HepG2 (cell line): ENCODE results near the gene SLCO2A1. TPM values are rescaled to one million over a fixed set of nuclear protein-coding genes. Genes with fewer than 3 reads are reported as not detected.

ENCODE experiments used
- ASH2L ChIP-seq: fragments of 300-600, 200-600 bp; sonication (generic); IDR thresholded peaks from 2 replicates; pipeline ENCODE4 v1.7.0; 2017; ENCODE audit warnings: low read depth, mild to moderate bottlenecking, moderate library complexity, mixed read lengths, low read length; ENCODE audit not compliant: insufficient read length
- HNRNPL ChIP-seq: fragments of 200-400 bp; formaldehyde crosslinking; IDR thresholded peaks from 2 replicates; pipeline ENCODE4 v1.6.1; 2017; ENCODE audit warnings: mild to moderate bottlenecking, low read depth, low read length
- HNRNPLL ChIP-seq: fragments of 200-400 bp; formaldehyde crosslinking; IDR thresholded peaks from 2 replicates; pipeline ENCODE4 v1.6.1; 2017; ENCODE audit warnings: mild to moderate bottlenecking, low read depth, low read length; ENCODE audit not compliant: poor library complexity, severe bottlenecking
- HOXD1 ChIP-seq: sonication (generic); formaldehyde crosslinking; IDR thresholded peaks from 2 replicates; pipeline ENCODE4 v1.5.0; 2020; ENCODE audit warnings: missing genetic modification reagents
- POLR2G ChIP-seq: fragments of 200-400 bp; formaldehyde crosslinking; IDR thresholded peaks from 2 replicates; pipeline ENCODE4 v1.6.1; 2018; ENCODE audit warnings: mild to moderate bottlenecking, low read depth, low read length, moderate library complexity
- RFXAP ChIP-seq: sonication (generic); formaldehyde crosslinking; IDR thresholded peaks from 2 replicates; pipeline ENCODE4 v1.4.0; 2020; ENCODE audit warnings: missing genetic modification reagents, borderline replicate concordance
- TCF12 ChIP-seq, 2 experiments: fragments of 450-650 bp in 1 of 2; sonication (generic) in 1 of 2; formaldehyde crosslinking in 1 of 2; IDR thresholded peaks; 2 replicates each; pipeline versions ENCODE4 v1.6.1 to v1.8.0; 2017 to 2022; ENCODE audit warnings: antibody characterized with exemption in 1 of 2, mild to moderate bottlenecking in 1 of 2, missing genetic modification reagents in 1 of 2, moderate library complexity in 1 of 2
- ZNF44 ChIP-seq: sonication (generic); formaldehyde crosslinking; IDR thresholded peaks from 2 replicates; pipeline ENCODE4 v1.5.1; 2020; ENCODE audit warnings: mild to moderate bottlenecking, missing genetic modification reagents
- polyA plus RNA-seq, 8 experiments: library from polyadenylated mRNA; depleted of rRNA in 3 of 8; stranded (reverse) in 7 of 8; unstranded in 1 of 8; fragments of >200 nt; fragmentation: Illumina TruSeq in 4 of 8; extraction: Trizol in 4 of 8; gene quantifications; 2 replicates each; pipeline versions ENCODE4 v1.2.1 to v1.2.3, GENCODE V29; 2011 to 2016; ENCODE audit warnings: low read depth in 4 of 8, missing spikeins in 1 of 8, mixed read lengths in 1 of 8; ENCODE audit not compliant: insufficient read depth in 1 of 8
- total RNA-seq, 5 experiments: library from RNA; depleted of rRNA; stranded (reverse); fragments of >200 nt; fragmentation: Illumina TruSeq; extraction: Trizol; gene quantifications; 2 replicates each; pipeline ENCODE4 v1.2.3, GENCODE V29; 2016; ENCODE audit warnings: low read depth in 1 of 5
- TF ChIP-seq, protein P1 (sequence below): sonication (generic); formaldehyde crosslinking; IDR thresholded peaks from 2 replicates; pipeline ENCODE4 v1.4.0; 2020; ENCODE audit warnings: missing genetic modification reagents
- TF ChIP-seq, protein P2 (sequence below): IDR thresholded peaks from 2 replicates; pipeline ENCODE4 v1.6.1; 2016; ENCODE audit warnings: low read depth
- TF ChIP-seq, protein P3 (sequence below): IDR thresholded peaks from 2 replicates; pipeline ENCODE4 v1.6.1; 2012; ENCODE audit warnings: low read length, improper control_type of control experiment

The SLCO2A1 gene
- total and polyA plus RNA-seq, 2 of the 13 experiments (the other 11 are each of a cell fraction or from before 2014, with no cell fraction given), result 0.04 TPM; not detected in 1

DNA sequence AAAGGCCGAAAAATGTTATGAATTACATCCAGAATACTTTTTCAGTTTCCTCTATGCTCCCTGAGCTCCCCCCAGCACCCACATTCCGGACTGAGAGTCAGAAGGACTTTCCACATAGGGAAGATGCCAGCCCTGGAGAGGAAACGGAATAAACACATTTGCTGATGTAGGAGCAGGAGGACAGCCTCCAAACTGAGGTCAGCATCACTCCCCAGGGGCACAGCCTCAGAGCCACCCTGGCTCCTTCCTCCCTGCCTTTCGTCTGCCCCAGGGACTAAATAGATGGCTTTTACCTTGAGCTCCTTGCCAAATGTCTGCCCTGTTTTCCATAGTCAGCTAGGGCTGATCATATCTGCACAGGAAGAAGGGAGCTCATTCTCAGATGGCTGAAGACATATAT is 22.6 kb upstream of the SLCO2A1 start (continued):
- TF ChIP-seq, protein P1, sequence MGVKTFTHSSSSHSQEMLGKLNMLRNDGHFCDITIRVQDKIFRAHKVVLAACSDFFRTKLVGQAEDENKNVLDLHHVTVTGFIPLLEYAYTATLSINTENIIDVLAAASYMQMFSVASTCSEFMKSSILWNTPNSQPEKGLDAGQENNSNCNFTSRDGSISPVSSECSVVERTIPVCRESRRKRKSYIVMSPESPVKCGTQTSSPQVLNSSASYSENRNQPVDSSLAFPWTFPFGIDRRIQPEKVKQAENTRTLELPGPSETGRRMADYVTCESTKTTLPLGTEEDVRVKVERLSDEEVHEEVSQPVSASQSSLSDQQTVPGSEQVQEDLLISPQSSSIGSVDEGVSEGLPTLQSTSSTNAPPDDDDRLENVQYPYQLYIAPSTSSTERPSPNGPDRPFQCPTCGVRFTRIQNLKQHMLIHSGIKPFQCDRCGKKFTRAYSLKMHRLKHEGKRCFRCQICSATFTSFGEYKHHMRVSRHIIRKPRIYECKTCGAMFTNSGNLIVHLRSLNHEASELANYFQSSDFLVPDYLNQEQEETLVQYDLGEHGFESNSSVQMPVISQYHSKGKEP (CRISPR knock-in tag), result no peak
- TF ChIP-seq HNRNPL (no peak), HOXD1 (CRISPR knock-in tag) (no peak), ASH2L (no peak), POLR2G (no peak), ZNF44 (CRISPR knock-in tag) (no peak), HNRNPLL (no peak), TCF12 (IDR thresholded peaks at IDR 0.05) (no peak), TCF12 (CRISPR knock-in tag; IDR thresholded peaks at IDR 0.05) (no peak), RFXAP (CRISPR knock-in tag) (no peak)
- TF ChIP-seq, protein P2, sequence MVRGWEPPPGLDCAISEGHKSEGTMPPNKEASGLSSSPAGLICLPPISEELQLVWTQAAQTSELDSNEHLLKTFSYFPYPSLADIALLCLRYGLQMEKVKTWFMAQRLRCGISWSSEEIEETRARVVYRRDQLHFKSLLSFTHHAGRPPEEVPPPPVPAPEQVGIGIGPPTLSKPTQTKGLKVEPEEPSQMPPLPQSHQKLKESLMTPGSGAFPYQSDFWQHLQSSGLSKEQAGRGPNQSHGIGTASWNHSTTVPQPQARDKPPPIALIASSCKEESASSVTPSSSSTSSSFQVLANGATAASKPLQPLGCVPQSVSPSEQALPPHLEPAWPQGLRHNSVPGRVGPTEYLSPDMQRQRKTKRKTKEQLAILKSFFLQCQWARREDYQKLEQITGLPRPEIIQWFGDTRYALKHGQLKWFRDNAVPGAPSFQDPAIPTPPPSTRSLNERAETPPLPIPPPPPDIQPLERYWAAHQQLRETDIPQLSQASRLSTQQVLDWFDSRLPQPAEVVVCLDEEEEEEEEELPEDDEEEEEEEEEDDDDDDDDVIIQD (CRISPR knock-in tag), result no peak
- TF ChIP-seq, protein P3, sequence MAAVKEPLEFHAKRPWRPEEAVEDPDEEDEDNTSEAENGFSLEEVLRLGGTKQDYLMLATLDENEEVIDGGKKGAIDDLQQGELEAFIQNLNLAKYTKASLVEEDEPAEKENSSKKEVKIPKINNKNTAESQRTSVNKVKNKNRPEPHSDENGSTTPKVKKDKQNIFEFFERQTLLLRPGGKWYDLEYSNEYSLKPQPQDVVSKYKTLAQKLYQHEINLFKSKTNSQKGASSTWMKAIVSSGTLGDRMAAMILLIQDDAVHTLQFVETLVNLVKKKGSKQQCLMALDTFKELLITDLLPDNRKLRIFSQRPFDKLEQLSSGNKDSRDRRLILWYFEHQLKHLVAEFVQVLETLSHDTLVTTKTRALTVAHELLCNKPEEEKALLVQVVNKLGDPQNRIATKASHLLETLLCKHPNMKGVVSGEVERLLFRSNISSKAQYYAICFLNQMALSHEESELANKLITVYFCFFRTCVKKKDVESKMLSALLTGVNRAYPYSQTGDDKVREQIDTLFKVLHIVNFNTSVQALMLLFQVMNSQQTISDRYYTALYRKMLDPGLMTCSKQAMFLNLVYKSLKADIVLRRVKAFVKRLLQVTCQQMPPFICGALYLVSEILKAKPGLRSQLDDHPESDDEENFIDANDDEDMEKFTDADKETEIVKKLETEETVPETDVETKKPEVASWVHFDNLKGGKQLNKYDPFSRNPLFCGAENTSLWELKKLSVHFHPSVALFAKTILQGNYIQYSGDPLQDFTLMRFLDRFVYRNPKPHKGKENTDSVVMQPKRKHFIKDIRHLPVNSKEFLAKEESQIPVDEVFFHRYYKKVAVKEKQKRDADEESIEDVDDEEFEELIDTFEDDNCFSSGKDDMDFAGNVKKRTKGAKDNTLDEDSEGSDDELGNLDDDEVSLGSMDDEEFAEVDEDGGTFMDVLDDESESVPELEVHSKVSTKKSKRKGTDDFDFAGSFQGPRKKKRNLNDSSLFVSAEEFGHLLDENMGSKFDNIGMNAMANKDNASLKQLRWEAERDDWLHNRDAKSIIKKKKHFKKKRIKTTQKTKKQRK, result no peak
